Left lobe of liver (tissue), 2 donors: ENCODE results near the gene AIG1. TPM values are rescaled to one million over a fixed set of nuclear protein-coding genes. Genes with fewer than 3 reads are reported as not detected.
"Not testable (repeated sequence)": the region's sequence is repeated elsewhere in the genome, so short reads cannot be mapped to it uniquely, and the experiment has no call there.

Source experiments
- ATAC-seq: fragments of 200-7000 bp; cut with Tn5 transposase; one replicate; pipeline ENCODE4 v1.9.1; 2020; ENCODE audit warnings: mild to moderate bottlenecking, moderate library complexity
- DNase-seq: peaks from one replicate; pipeline ENCODE4 v3.0.0-alpha.2; 2020; ENCODE audit warnings: low spot score
- total RNA-seq: library from RNA; stranded (reverse); gene quantifications from one replicate; pipeline ENCODE4 v1.2.1, GENCODE V29; 2021
- donor health status: DM: no; HTN: no; CAD: no; lungs with moderate emphysema.
- donor health status: DM: no; HTN: yes; CAD: no.

The AIG1 gene
- total RNA-seq, 1 donor from 2014 or later: 96.8 TPM

DNA sequence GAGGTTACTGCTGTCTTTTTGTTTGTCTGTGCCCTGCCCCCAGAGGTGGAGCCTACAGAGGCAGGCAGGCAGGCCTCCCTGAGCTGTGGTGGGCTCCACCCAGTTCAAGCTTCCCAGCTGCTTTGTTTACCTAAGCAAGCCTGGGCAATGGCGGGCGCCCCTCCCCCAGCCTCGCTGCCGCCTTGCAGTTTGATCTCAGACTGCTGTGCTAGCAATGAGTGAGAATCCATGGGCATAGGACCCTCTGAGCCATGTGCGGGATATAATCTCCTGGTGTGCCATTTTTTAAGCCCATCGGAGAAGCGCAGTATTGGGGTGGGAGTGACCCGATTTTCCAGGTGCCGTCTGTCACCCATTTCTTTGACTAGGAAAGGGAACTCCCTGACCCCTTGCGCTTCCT lies 247.1 kb downstream of the AIG1 start:
- not testable (repeated sequence) for ATAC-seq, DNase-seq

DNA sequence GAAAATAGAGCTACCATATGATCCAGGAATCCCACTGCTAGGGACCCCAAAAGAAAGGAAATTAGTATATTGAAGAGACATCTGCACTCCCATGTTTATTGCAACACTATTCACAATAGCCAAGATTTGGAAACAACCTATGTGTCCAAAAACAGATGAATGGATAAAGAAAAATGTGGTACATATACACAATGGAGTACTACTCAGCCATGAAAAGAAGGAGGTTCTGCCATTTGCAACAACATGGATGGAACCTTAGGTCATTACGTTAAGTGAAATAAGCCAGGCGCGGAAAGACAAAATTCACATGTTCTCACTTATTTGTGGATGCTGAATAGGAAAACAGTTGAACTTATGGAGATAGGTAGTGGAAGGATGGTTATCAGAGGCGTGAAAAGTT lies 252.5 kb downstream of the AIG1 start:
- DNase-seq (no peak), ATAC-seq (no peak)

DNA sequence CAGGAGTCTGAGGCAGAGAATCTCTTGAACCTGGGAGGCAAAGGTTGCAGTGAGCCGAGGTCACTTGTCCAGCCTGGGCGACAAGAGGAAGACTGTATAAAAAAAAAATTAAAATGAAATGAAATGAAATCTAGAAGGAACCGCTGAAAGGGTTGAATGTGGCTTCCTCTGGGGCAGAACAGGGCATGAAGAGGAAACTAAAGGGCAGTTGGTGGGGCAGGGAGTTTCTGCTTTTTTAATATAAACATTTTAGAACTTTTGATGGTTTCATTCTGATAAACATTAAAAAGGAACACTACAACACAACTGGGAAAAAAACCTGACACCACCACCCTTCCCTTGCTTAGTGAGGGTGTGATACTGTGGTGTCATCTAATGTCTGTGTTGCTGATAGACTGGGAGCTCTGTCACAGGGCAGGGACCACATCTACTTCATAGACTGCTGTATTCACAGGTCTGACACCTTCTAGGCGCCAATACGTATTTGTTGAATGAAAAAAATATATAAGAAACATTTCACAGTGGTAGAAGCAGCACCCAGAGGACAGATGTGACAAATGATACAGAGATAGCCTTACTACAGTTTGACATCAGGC lies 260.9 kb downstream of the AIG1 start:
- no peak for ATAC-seq
- DNase-seq: no peak

DNA sequence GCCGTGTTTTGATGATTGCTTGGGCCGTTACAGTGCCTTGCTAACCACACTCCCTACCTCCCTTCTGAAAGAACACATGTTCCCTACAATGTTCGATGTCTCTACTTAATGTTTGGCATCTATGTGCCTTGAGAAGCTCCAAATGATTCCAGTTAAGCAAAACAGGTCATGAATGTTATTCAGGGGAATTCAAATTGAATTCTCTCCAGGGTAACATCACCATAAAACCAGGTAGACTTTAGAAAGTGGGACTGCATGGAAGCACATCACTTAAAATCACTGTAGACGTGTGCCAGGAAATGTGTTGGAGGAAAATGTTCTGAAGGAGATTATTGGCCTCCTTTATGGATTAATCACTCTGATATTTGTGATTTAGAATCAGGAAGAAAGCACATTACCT lies 261.7 kb downstream of the AIG1 start:
- DNase-seq (no peak), ATAC-seq (no peak)

DNA sequence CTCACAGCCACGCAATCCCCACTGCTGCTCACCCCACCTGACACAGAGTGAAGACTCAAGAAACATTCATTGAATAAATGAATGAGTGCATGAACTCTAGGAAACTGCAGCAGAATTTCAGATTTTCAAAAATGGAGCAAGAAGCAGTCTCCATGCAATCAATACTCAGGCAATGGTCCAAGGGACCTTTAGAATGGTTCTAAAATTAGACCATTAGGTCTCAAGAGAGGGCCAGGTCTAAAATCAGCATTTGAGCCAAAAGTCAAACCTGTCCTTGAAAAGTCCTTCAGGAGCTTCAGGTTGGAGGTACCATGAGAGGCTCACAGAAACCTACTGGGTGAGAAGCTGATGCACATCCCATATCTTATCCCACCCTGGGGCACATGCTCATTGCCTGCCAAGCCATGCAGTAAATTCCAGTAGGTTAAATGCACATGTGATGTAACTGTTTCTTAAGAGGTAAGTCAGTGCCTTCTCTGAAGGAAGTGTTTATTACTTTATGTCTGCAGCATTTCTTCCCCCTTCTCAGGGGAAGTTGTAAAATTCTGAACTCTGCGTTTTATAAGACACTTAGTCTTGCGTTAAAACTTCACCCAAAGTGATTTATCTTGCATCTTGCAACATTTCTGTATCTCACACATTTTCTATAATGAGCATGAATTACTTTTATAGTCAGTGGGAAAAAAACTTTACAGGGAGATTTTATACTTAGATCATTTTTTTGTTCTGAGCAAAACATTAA lies 263.2 kb downstream of the AIG1 start:
- ATAC-seq (peak; percentile 83), DNase-seq (no peak)

DNA sequence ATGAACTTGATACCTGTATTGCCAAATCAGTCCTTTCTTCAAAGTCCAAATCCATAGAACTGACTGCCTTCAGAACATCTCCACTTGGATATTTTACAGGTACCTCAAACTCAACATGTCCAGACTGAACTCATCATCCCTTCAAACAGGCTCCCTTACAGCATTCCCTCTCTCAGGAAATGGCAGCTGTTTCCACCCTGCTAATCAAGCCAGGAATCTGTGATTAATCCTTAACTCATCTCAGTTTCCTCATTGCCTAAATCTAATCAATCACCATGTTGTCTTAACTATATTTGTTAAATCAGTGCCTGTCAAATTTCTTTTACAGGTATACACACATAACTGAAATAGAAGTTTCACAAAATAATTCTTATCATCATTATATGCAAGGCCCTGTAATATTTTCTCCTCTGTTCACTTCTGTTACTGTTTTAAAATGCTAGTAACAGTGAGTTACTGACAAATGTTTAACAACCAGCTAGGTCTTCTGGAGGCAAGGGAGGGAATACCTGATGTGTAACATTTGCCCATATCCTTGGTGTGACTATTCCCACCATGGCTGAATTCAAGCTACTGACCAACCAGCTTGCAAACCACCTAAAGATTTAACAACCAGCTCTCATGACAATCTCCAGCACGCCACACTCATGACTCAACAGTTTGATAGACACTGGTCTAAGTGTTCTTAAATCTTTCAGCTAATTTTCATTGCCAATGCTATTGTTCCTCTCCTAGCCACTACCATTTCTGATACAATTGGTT lies 264.9 kb downstream of the AIG1 start:
- no peak for DNase-seq
- no peak for ATAC-seq

DNA sequence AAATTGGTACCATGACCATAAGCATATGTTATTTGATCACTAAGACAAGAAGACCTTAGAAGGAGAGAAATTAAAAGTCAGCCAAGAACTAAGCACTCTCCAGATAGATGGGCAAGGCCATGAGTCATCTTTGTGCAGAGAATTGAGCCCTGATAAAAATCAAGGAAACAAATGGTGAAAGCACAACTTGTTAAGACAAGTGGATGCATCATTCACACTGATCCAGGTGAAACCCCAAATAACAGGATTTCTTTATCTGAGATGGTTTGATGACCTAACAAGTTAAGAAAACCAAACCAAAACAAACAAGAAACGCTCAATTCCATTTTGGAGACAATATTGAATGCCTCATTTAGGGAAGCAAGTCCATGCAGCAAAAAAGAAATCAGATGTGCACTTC lies 268.2 kb downstream of the AIG1 start:
- ATAC-seq: no peak

DNA sequence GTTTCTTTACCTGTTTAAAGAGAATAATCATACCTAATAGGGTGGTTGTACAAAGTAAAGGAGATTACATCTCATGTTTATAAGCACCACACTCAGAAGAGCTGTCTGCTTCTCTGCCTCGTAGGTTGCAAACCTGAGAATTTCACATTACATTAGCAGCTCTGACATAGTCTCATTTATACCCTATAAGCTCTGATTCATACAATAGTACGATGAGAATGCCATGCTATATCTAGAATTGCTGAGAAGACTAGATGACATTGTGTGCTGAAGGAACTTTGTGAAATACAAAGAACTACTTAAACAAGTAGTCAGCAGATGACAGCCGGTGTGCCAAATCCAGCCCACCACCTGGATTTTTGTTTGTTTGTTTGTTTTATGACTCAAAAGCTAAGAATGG lies 268.6 kb downstream of the AIG1 start:
- DNase-seq (no peak), ATAC-seq (no peak)

More for the DNA sequence above, 268.2 kb downstream of the AIG1 start:
- no peak for DNase-seq

DNA sequence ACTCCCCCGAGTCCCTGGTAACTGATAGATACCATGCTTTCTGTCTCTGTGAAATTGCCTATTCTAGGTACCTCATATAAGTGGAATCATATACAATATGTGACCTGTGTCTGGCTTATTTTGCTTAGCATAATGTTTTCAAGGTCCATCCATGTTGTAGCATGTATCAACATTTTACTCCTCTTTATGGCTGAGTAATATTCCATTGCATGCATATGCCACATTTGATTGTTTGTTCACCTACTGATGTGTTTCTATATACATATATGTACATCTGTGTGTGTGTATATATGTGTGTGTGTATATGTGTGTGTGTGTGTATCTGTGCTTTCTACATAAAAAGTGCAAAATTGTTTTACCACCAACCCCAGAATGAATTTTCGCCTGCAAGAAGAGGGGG lies 270.7 kb downstream of the AIG1 start:
- ATAC-seq: no peak
- no peak for DNase-seq

DNA sequence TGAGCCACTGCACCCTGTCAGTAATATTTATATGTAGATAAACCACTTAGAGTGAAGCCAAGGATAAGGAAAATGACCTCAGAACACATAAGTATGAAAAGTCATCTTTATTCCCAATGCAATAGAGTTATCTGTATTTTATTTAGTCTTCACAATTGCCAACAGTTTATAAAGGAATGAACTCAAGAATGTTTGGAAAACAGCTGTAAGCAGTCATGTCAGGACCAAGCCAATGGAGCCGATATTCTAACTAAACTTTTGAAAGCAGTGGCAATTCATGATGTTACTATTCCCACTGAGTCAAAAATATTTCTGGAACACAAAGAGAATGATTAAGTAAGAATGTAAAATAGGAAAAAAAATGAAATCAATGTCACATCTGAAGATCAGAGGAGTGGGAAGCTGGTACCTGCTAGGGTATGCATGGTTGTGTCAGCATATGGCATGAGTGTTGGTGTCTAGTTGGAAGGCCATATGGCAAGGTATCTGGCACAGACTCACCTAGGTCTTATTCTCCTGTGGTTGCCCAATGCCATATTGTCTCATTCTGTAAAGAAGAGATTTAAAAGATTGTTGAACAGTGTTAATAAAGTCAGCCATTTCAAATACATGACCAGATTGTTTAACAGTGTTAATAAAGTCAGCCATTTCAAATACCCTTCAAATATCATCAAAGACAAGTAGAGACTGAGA lies 271.6 kb downstream of the AIG1 start:
- no peak for DNase-seq
- ATAC-seq: no peak

DNA sequence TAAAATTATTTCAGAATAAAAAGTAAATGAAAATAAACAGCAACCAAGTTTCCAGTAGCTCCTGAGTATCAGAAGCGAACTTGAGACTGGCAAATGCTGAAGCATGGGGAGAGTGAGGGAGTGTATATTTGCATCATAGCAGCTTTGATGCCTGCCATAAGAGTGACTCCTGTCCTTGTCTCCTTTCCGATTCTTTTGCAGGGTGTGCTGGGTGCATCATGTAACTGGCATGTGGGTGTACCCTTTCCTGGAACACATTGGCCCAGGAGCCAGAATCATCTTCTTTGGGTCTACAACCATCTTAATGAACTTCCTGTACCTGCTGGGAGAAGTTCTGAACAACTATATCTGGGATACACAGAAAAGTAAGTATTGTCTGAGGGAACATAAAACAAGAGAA lies 272.4 kb downstream of the AIG1 start:
- no peak for DNase-seq
- ATAC-seq: no peak

DNA sequence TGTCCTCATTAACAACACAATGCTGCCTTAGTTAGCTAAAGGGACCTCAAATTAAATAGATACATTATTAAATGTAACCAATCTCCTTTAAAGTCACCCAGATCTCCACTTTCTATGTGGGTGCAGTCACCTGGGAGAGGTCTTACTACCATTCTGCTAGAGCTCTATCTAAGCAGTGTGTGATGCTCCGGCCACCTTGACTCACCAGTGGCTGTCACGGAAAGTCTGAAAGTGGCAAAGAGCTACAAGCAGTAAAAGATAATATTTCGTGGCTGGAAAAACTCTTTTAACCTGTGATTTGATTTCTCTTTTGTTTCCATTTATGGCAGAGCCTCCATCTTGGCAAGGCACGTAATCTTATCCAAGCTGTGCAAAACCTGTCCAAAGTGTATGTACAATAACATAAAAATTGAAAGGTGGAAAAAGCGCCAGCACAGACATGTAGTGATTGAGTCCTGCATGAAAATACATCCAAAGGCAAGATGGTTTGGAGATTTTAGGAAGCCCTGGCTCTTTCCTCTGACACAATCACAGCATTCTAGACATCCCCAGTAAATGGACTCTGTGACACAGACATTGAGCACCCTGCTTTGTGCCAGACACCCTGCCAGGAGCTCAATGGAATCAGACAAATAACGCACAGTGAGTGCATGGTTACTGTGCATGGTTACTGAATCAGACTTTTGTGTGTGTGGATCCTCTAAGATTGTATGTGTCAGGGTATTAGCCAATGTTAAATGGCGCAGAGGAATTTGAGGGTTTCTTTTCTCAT lies 273.2 kb downstream of the AIG1 start:
- no peak for ATAC-seq
- DNase-seq: no peak

DNA sequence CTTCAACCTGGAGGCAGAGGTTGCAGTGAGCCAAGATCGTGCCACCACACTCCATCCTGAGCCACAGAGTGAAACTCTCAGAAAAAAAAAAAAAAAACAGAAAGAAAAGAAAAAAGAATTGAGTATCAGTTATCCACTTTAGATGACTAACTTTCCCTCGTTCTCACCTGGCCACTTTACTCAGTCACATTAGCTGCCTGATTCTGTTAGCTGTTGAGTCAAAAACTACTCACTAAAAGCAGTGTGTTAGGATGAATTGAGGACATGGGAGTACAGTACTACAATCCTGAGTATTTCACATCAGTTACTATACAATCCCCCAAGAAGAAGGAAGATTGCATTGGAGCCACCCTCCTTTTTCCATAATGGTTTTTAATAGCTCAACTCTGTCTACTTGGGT lies 275.2 kb downstream of the AIG1 start:
- DNase-seq (no peak), ATAC-seq (no peak)

DNA sequence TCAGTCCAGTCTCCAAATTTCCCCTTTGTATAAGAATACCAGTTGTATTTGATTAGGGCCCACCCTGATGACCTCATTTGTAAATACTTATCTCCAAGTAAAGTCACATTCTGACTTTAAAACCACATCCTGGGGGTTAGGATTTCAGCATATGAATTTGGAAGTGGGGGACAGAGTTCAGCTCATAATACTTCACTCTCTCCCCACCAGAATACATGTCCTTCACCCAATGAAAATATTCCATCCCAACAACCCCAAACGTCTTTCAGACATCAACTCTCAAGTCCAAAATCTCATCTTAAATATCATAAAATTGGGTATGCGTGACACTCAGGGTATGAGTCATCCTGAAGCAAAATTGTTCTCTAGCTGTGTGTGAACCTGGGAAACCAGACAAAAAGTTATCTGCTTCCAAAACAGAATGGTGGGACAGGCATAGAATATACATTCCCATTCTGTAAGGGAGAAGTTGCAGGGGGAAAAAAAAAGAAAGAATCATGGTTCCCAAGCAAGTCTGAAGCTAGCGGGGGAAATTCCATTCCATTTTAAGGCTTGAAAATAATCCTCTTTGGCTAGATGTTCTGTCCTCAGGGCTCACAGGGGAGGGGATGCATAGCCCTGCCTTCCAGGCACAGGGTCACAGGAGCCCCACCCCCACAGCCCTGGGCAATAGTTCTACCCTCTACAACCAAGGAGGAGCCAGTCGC lies 275.9 kb downstream of the AIG1 start:
- DNase-seq (no peak), ATAC-seq (no peak)

DNA sequence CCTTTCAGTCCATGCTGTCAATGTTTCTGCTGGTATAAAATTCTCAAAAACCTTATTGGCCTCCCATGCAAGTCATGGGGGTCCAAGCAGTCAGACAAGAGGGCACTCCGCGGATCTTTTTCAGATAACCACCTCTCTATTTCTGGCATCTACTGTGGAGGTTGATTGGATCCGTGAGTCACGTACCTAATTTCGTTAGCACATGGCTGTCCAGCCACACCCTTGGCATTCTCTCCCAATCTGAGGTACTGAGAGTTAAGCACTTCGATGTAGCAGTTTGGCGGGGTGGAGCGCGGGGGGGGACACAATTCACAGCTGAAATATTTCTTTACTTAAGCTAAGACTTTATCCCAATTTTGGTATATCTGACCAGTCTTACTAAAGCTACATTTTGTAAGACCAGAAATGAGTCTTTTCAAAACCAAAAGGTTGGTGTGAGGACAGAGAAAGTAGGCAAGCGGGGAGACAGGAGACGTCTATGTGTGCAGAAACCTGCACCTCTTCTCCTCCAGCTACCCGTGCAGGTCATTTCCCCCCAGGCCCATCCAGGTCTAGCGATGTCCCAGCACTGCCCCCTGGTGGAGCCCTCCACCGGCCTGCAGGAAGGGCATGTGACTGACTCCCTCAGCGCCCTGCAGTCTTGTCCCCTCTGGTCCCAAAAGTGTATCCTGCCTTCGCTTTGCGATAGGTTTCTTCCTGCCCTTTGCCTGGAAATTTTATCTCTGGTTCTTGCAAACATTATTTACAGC lies 276.7 kb downstream of the AIG1 start:
- DNase-seq: no peak
- ATAC-seq: peak; percentile 61

DNA sequence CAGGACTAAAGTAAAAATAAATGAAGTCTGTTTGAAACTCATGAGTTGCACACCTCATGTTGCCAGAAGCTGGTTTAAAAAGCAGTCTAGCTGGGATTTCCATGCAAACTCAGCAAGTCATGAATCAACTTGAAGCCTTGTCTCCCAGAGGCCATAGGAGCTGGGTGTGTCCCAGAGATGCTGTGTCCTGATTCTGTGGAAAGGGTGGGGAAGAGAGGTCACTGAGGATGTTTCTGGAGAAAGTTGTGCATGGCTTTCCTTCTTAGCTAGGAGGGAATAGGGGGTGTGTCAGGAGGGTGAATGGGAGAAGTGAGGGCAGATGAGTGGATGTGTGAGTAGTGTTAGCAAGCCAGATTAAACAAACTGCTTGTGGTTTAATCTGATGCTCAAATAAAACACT lies 278.5 kb downstream of the AIG1 start:
- DNase-seq (no peak), ATAC-seq (no peak)

DNA sequence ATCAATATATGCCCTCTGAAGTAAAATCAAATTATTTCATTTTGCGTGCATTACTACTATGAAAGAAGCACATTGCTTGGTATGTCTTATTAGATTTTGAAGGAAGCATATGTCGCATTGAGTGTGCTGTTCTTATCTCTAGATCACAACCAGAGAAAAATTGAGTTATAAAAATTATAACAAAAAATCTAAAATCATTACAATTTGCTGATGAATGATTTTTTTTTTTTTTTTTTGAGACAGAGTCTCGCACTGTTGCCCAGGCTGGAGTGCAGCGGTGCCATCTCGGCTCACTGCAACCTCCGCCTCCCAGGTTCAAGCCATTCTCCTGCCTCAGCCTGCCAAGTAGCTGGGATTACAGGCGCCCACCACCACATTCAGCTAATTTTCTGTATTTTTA lies 284.8 kb downstream of the AIG1 start:
- ATAC-seq, DNase-seq: not testable (repeated sequence)

DNA sequence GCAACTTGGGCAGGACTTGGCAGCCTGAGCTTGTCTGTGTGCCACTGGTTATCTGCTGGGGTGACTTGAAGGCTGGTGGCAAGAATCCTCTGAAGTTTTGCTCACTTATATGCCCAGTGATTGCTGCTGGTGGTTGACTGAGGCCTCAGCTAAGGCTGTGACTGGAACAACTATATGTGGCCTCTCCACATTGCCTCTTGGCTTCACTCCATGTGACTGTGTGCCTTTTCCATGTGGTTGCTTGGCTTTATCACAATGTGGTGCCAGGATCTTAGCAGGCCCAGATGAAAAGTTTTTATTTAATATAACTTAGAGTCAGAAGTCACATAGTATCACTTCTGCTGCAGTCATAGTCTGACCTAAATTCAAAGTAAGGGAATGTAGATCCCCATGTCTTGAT lies 285.3 kb downstream of the AIG1 start:
- no peak for DNase-seq
- peak; percentile 34 for ATAC-seq

DNA sequence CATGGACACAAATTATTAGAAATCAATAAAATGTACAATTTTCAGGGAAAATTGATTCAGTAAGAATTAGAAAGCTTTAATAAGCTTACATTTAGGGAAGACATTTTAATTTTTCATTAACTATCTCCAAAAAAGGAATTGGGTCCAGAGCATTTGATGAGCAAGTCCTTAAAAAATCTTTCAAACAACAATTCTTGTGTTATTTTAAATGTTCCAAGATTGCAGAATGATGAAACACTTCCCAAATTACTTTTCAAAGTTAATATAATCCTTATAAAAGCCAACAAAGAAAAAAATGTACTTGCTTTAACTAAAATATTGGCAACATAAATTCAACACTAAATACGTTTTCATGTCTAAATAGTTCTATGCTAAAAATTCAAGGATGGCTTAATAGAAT lies 287.8 kb downstream of the AIG1 start:
- DNase-seq: no peak
- ATAC-seq: no peak
